KOPT-K1 (cell line): Measurements from ENCODE around the gene TMEM164.

Experiments used
- H3K27ac ChIP-seq: fragments of 200-600 bp; sonication (generic); 2 replicates; pipeline ENCODE4 v1.5.1; 2016; ENCODE audit warnings: antibody characterized with exemption, mild to moderate bottlenecking, low read depth, low read length; ENCODE audit not compliant: poor library complexity, severe bottlenecking
- H3K36me3 ChIP-seq: fragments of 200-600 bp; sonication (generic); 2 replicates; pipeline ENCODE4 v1.5.1; 2017; ENCODE audit warnings: antibody characterized with exemption, mild to moderate bottlenecking, low read length, moderate library complexity; ENCODE audit not compliant: insufficient read depth
- H3K9me3 ChIP-seq: fragments of 200-600 bp; sonication (generic); 2 replicates; pipeline ENCODE4 v1.5.1; 2017; ENCODE audit warnings: antibody characterized with exemption, low read length, mild to moderate bottlenecking; ENCODE audit not compliant: insufficient read depth, poor library complexity, severe bottlenecking

Gene TMEM164

GRCh38 chrX:110114260-110114776 is 111.4 kb downstream of the TMEM164 start:
- Histone ChIP-seq H3K9me3 (no peaks in the 10 kb centered on the region), H3K27ac (no peak overlapping the region), H3K36me3 (peaks cover 43% of the 10 kb centered on the region)

GRCh38 chrX:110116066-110116980 is 113.4 kb downstream of the TMEM164 start:
- Histone ChIP-seq H3K36me3 (peaks cover 28% of the 10 kb centered on the region), H3K9me3 (no peaks in the 10 kb centered on the region), H3K27ac (no peak overlapping the region)

GRCh38 chrX:110118530-110118929 is 115.6 kb downstream of the TMEM164 start:
- H3K27ac ChIP-seq: no peak overlapping the region
- peaks cover 23% of the 10 kb centered on the region for H3K36me3 ChIP-seq
- no peaks in the 10 kb centered on the region for H3K9me3 ChIP-seq

GRCh38 chrX:110119480-110119879 is 116.6 kb downstream of the TMEM164 start:
- H3K36me3 ChIP-seq: peaks cover 23% of the 10 kb centered on the region
- H3K27ac ChIP-seq: no peak overlapping the region

GRCh38 chrX:110120025-110120424 is 117.1 kb downstream of the TMEM164 start:
- Histone ChIP-seq H3K9me3 (no peaks in the 10 kb centered on the region), H3K27ac (no peak overlapping the region), H3K36me3 (peaks cover 23% of the 10 kb centered on the region)

More at GRCh38 chrX:110119480-110119879, 116.6 kb downstream of the TMEM164 start:
- no peaks in the 10 kb centered on the region for H3K9me3 ChIP-seq

- Histone ChIP-seq H3K9me3 (no peaks in the 10 kb centered on the region), H3K36me3 (peaks cover 21% of the 10 kb centered on the region), H3K27ac (no peak overlapping the region)
Observed at GRCh38 chrX:110123331-110123782, 120.4 kb downstream of the TMEM164 start.

GRCh38 chrX:110125446-110126162 is 122.7 kb downstream of the TMEM164 start:
- peaks cover 16% of the 10 kb centered on the region for H3K36me3 ChIP-seq
- no peak overlapping the region for H3K27ac ChIP-seq
- H3K9me3 ChIP-seq: no peaks in the 10 kb centered on the region

GRCh38 chrX:110131031-110131430 is 128.1 kb downstream of the TMEM164 start:
- H3K9me3 ChIP-seq: no peaks in the 10 kb centered on the region
- H3K36me3 ChIP-seq: peaks cover 9% of the 10 kb centered on the region; the same call in 1 of the 2 replicates
- no peak overlapping the region for H3K27ac ChIP-seq

- no peak overlapping the region for H3K27ac ChIP-seq
- H3K36me3 ChIP-seq: peaks cover 16% of the 10 kb centered on the region; the same call in 1 of the 2 replicates
- no peaks in the 10 kb centered on the region for H3K9me3 ChIP-seq
Observed at GRCh38 chrX:110132450-110133114, 129.7 kb downstream of the TMEM164 start.

GRCh38 chrX:110133735-110134370 is 130.9 kb downstream of the TMEM164 start:
- Histone ChIP-seq H3K9me3 (no peaks in the 10 kb centered on the region), H3K36me3 (peaks cover 17% of the 10 kb centered on the region; the same call in 1 of the 2 replicates), H3K27ac (no peak overlapping the region)

GRCh38 chrX:110135618-110136017 is 132.7 kb downstream of the TMEM164 start:
- H3K9me3 ChIP-seq: no peaks in the 10 kb centered on the region
- peaks cover 17% of the 10 kb centered on the region; the same call in 1 of the 2 replicates for H3K36me3 ChIP-seq
- H3K27ac ChIP-seq: no peak overlapping the region

GRCh38 chrX:110136136-110136535 is 133.2 kb downstream of the TMEM164 start:
- H3K36me3 ChIP-seq: peaks cover 17% of the 10 kb centered on the region; the same call in 1 of the 2 replicates
- no peaks in the 10 kb centered on the region for H3K9me3 ChIP-seq
- no peak overlapping the region for H3K27ac ChIP-seq

GRCh38 chrX:110138557-110138956 is 135.6 kb downstream of the TMEM164 start:
- no peaks in the 10 kb centered on the region for H3K9me3 ChIP-seq
- H3K27ac ChIP-seq: no peak overlapping the region
- peaks cover 15% of the 10 kb centered on the region; the same call in 1 of the 2 replicates for H3K36me3 ChIP-seq

GRCh38 chrX:110139172-110139571 is 136.3 kb downstream of the TMEM164 start:
- Histone ChIP-seq H3K36me3 (peaks cover 9% of the 10 kb centered on the region; the same call in 1 of the 2 replicates), H3K27ac (no peak overlapping the region), H3K9me3 (no peaks in the 10 kb centered on the region)
